Activated T-cell treated with anti-CD3 and anti-CD28 coated beads, Interleukin-2, amount 50 U/mL, for 1 hour (primary cell): ENCODE data around the gene CMC1.
"Not testable (repeated sequence)": the region's sequence is repeated elsewhere in the genome, so short reads cannot be mapped to it uniquely, and the experiment has no call there.

Experiments
- DNase-seq: peaks from one replicate; pipeline ENCODE4 v3.0.0-alpha.2; 2020

CMC1 gene

GRCh38 chr3:28247286-28247685, 5.9 kb downstream of the CMC1 start:
- DNase-seq: no peak

GRCh38 chr3:28250999-28251398, 9.6 kb downstream of the CMC1 start:
- no peak for DNase-seq

- DNase-seq: no peak
Measured at GRCh38 chr3:28252001-28252431, 10.6 kb downstream of the CMC1 start.

- no peak for DNase-seq
Measured at GRCh38 chr3:28253040-28253715, 11.8 kb downstream of the CMC1 start.

- DNase-seq: no peak
Measured at GRCh38 chr3:28262001-28262400, 20.6 kb downstream of the CMC1 start.

GRCh38 chr3:28265641-28266040, 24.2 kb downstream of the CMC1 start:
- DNase-seq: no peak

- DNase-seq: no peak
Measured at GRCh38 chr3:28267984-28268849, 26.8 kb downstream of the CMC1 start.

GRCh38 chr3:28268989-28269388, 27.6 kb downstream of the CMC1 start:
- DNase-seq: no peak

GRCh38 chr3:28269884-28270283, 28.5 kb downstream of the CMC1 start:
- not testable (repeated sequence) for DNase-seq

GRCh38 chr3:28273837-28274236, 32.4 kb downstream of the CMC1 start:
- DNase-seq: no peak

GRCh38 chr3:28278918-28279317, 37.5 kb downstream of the CMC1 start:
- DNase-seq: no peak

GRCh38 chr3:28279770-28280169, 38.4 kb downstream of the CMC1 start:
- no peak for DNase-seq

- no peak for DNase-seq
Measured at GRCh38 chr3:28280781-28281180, 39.4 kb downstream of the CMC1 start.

GRCh38 chr3:28286595-28286994, 45.2 kb downstream of the CMC1 start:
- no peak for DNase-seq

- DNase-seq: no peak
Measured at GRCh38 chr3:28287046-28287445, 45.6 kb downstream of the CMC1 start.

GRCh38 chr3:28290863-28291300, 49.5 kb downstream of the CMC1 start:
- no peak for DNase-seq

GRCh38 chr3:28291577-28291976, 50.2 kb downstream of the CMC1 start:
- DNase-seq: no peak

- no peak for DNase-seq
Measured at GRCh38 chr3:28292622-28293021, 51.2 kb downstream of the CMC1 start.

- no peak for DNase-seq
Measured at GRCh38 chr3:28294667-28295413, 53.4 kb downstream of the CMC1 start.

- no peak for DNase-seq
Measured at GRCh38 chr3:28295898-28296490, 54.6 kb downstream of the CMC1 start.

GRCh38 chr3:28299705-28300104, 58.3 kb downstream of the CMC1 start:
- DNase-seq: no peak

- DNase-seq: no peak
Measured at GRCh38 chr3:28300345-28300962, 59.0 kb downstream of the CMC1 start.

- no peak for DNase-seq
Measured at GRCh38 chr3:28301688-28302087, 60.3 kb downstream of the CMC1 start.
